Fibroblast of gingiva (primary cell): ENCODE results near the gene RPS6KB2.
A peak's percentile ranks its signal among the peaks of the same experiment; 100 is the strongest.
"Not testable (repeated sequence)": the region's sequence is repeated elsewhere in the genome, so short reads cannot be mapped to it uniquely, and the experiment has no call there.

Experiments used
- DNase-seq: peaks from one replicate; pipeline ENCODE4 v3.0.0-alpha.2; 2011; ENCODE audit warnings: low read depth

RPS6KB2 gene

GRCh38 chr11:67397986-67398660 is 30.2 kb upstream of the RPS6KB2 start:
- no peak for DNase-seq

GRCh38 chr11:67398661-67399563 is 29.4 kb upstream of the RPS6KB2 start:
- DNase-seq, result no peak

- DNase-seq, result no peak
Observed at GRCh38 chr11:67400251-67400941, 27.9 kb upstream of the RPS6KB2 start.

GRCh38 chr11:67400942-67401494 is 27.3 kb upstream of the RPS6KB2 start:
- DNase-seq, result no peak

GRCh38 chr11:67401495-67402191 is 26.7 kb upstream of the RPS6KB2 start, which contains the start of gene PPP1CA:
Gene PPP1CA, minus strand, starts transcription at chr11:67401858. Its CDS starts 76 bp downstream, at chr11:67401782.
- peak; percentile 86 for DNase-seq

- DNase-seq, result not testable (repeated sequence)
Observed at GRCh38 chr11:67402192-67402839, 26.0 kb upstream of the RPS6KB2 start.

- not testable (repeated sequence) for DNase-seq
Observed at GRCh38 chr11:67403085-67403484, 25.2 kb upstream of the RPS6KB2 start.

- no peak for DNase-seq
Observed at GRCh38 chr11:67404515-67405195, 23.6 kb upstream of the RPS6KB2 start.

- no peak for DNase-seq
Observed at GRCh38 chr11:67405196-67405567, 23.1 kb upstream of the RPS6KB2 start.

GRCh38 chr11:67405688-67406339 is 22.5 kb upstream of the RPS6KB2 start:
- no peak for DNase-seq

GRCh38 chr11:67406420-67406968 is 21.8 kb upstream of the RPS6KB2 start:
- DNase-seq, result no peak

- DNase-seq, result no peak
Observed at GRCh38 chr11:67406969-67407687, 21.2 kb upstream of the RPS6KB2 start.

- DNase-seq, result no peak
Observed at GRCh38 chr11:67407688-67408163, 20.6 kb upstream of the RPS6KB2 start.

- no peak for DNase-seq
Observed at GRCh38 chr11:67408437-67409200, 19.7 kb upstream of the RPS6KB2 start.

- no peak for DNase-seq
Observed at GRCh38 chr11:67409261-67409666, 19.0 kb upstream of the RPS6KB2 start.

GRCh38 chr11:67409781-67410368 is 18.4 kb upstream of the RPS6KB2 start:
- no peak for DNase-seq

- no peak for DNase-seq
Observed at GRCh38 chr11:67410369-67410831, 17.9 kb upstream of the RPS6KB2 start.
